Measurements from ENCODE around the gene LCN15. TPM values are rescaled to one million over a fixed set of nuclear protein-coding genes. Genes with fewer than 3 reads are reported as not detected.
A peak's percentile ranks its signal among the peaks of the same experiment; 100 is the strongest.
"Not testable (repeated sequence)": the region's sequence is repeated elsewhere in the genome, so short reads cannot be mapped to it uniquely, and the experiment has no call there.

Gene LCN15
- total RNA-seq, 1 experiment from 2014 or later, result not detected

GRCh38 chr9:136787690-136788400, 23.5 kb upstream of the LCN15 start:
- Mint-ChIP-seq H3K9me3 (ENCODE audit: low read depth, unreplicated experiment) (no peaks in the 10 kb centered on the region), H3K4me1 (ENCODE audit: low read depth, unreplicated experiment) (peaks cover 48% of the 10 kb centered on the region), H3K36me3 (ENCODE audit: insufficient read depth, unreplicated experiment) (peaks cover 24% of the 10 kb centered on the region), H3K4me3 (ENCODE audit: low read depth, unreplicated experiment) (peak overlapping the region; percentile 43), H3K27me3 (ENCODE audit: unreplicated experiment) (no peaks in the 10 kb centered on the region), H3K27ac (ENCODE audit: unreplicated experiment) (no peak overlapping the region)
- BruUV-seq (replicated peaks), result no TSS peak
- CTCF ChIA-PET, result interaction anchor here (0.7 to 1.6 kb wide), 2 partner anchors 280 to 431 kb away, joined by 3 read pairs; no protein-coding TSS in a partner anchor
- intact Hi-C loops (cut with micrococcal nuclease; ENCODE audit: unreplicated experiment), result loop anchor here (2.0 kb wide), 1 partner anchor 247 kb away; no protein-coding TSS in a partner anchor
- TF ChIP-seq, protein P1, sequence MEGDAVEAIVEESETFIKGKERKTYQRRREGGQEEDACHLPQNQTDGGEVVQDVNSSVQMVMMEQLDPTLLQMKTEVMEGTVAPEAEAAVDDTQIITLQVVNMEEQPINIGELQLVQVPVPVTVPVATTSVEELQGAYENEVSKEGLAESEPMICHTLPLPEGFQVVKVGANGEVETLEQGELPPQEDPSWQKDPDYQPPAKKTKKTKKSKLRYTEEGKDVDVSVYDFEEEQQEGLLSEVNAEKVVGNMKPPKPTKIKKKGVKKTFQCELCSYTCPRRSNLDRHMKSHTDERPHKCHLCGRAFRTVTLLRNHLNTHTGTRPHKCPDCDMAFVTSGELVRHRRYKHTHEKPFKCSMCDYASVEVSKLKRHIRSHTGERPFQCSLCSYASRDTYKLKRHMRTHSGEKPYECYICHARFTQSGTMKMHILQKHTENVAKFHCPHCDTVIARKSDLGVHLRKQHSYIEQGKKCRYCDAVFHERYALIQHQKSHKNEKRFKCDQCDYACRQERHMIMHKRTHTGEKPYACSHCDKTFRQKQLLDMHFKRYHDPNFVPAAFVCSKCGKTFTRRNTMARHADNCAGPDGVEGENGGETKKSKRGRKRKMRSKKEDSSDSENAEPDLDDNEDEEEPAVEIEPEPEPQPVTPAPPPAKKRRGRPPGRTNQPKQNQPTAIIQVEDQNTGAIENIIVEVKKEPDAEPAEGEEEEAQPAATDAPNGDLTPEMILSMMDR (IDR thresholded peaks at IDR 0.05; ENCODE audit: unreplicated experiment), result peak; percentile 74
- DNase-seq, result peak; percentile 52

- BruUV-seq (replicated peaks); H3K9me3 Mint-ChIP-seq (ENCODE audit: low read depth, unreplicated experiment); H3K27me3 Mint-ChIP-seq (ENCODE audit: unreplicated experiment); H3K4me3 Mint-ChIP-seq (ENCODE audit: low read depth, unreplicated experiment); H3K27ac Mint-ChIP-seq (ENCODE audit: unreplicated experiment); CTCF ChIA-PET; DNase-seq: not testable (repeated sequence)
- peaks cover 48% of the 10 kb centered on the region for H3K4me1 Mint-ChIP-seq (ENCODE audit: low read depth, unreplicated experiment)
- intact Hi-C loops (cut with micrococcal nuclease; ENCODE audit: unreplicated experiment), result loop anchor here (2.0 kb wide), 1 partner anchor 248 kb away; no protein-coding TSS in a partner anchor
- H3K36me3 Mint-ChIP-seq (ENCODE audit: insufficient read depth, unreplicated experiment), result peaks cover 20% of the 10 kb centered on the region
Measured at GRCh38 chr9:136786983-136787382, 22.7 kb upstream of the LCN15 start.

DNA sequence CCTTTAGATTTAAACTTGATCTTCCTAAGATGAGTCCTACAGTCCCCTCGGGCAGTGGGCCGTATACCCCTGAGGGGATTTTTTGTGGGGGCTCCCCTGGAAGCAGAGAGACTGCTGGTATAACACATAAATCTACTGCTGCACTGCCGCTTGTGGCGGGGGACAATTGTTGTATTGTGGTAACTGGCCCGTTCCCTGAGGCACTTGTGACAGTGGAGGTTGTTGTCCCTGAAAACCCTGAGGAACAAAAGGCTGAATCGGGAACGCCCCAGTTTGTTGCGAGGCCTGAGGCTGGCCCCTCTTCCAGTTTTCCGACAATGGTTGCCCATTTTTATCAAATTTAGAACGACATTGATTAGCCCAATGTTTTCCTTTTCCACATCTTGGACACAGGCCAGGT, 22.1 kb upstream of the LCN15 start:
- H3K27ac Mint-ChIP-seq (ENCODE audit: unreplicated experiment), result no peak overlapping the region
- intact Hi-C loops (cut with micrococcal nuclease; ENCODE audit: unreplicated experiment), result loop anchor here (2.0 kb wide), 1 partner anchor 248 kb away; no protein-coding TSS in a partner anchor
- H3K36me3 Mint-ChIP-seq (ENCODE audit: insufficient read depth, unreplicated experiment), result peaks cover 15% of the 10 kb centered on the region
- no peak overlapping the region for H3K4me3 Mint-ChIP-seq (ENCODE audit: low read depth, unreplicated experiment)
- CTCF ChIA-PET, result no interaction called here
- no TSS peak for BruUV-seq (replicated peaks)
- no peaks in the 10 kb centered on the region for H3K9me3 Mint-ChIP-seq (ENCODE audit: low read depth, unreplicated experiment)
- TF ChIP-seq, protein P1 (IDR thresholded peaks at IDR 0.05; ENCODE audit: unreplicated experiment), result no peak
- DNase-seq, result no peak
- peaks cover 5% of the 10 kb centered on the region for H3K27me3 Mint-ChIP-seq (ENCODE audit: unreplicated experiment)
- peaks cover 48% of the 10 kb centered on the region for H3K4me1 Mint-ChIP-seq (ENCODE audit: low read depth, unreplicated experiment)

DNA sequence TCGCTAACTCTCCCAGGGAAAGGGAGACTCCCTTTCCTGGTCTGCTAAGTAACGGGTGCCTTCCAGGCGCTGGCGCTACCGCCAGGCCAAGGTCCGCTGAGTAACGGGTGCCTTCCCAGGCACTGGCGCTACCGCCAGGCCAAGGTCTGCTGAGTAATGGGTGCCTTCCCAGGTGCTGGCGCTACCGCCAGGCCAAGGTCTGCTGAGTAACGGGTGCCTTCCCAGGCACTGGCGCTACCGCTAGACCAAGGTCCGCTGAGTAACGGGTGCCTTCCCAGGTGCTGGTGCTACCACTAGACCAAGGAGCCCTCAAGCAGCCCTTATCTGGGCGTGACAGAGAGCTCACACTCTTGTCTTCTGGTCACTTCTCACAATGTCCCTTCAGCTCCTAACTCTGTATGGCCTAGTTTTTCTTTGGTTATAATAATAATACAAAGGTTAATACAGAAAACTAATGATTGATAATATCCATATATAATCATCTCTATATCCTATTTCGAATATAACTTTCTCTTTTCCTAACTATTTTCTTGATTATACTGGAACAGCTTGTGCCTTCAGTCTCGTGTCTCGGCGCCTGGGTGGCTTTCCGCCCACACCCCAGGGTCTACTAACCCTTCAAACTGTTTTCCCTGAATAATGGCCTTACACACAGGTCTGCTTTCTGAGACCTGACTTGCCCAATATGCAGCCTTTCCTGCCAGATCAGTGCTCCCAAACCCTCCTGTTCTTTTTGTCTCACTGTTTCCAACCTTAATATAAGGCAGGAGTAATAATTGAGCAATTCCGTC, 21.4 kb upstream of the LCN15 start:
- intact Hi-C loops (cut with micrococcal nuclease; ENCODE audit: unreplicated experiment), result loop anchor here (2.0 kb wide), 1 partner anchor 249 kb away; no protein-coding TSS in a partner anchor
- Mint-ChIP-seq H3K4me1 (ENCODE audit: low read depth, unreplicated experiment) (peaks cover 48% of the 10 kb centered on the region), H3K4me3 (ENCODE audit: low read depth, unreplicated experiment) (peak overlapping the region; percentile 17), H3K27me3 (ENCODE audit: unreplicated experiment) (peaks cover 12% of the 10 kb centered on the region)
- H3K27ac Mint-ChIP-seq (ENCODE audit: unreplicated experiment); H3K36me3 Mint-ChIP-seq (ENCODE audit: insufficient read depth, unreplicated experiment); H3K9me3 Mint-ChIP-seq (ENCODE audit: low read depth, unreplicated experiment); BruUV-seq (replicated peaks): not testable (repeated sequence)
- peak; percentile 42 for DNase-seq
- CTCF ChIA-PET, result interaction anchor here (0.7 kb wide), 1 partner anchor 96 kb away, joined by 3 read pairs; no protein-coding TSS in a partner anchor

GRCh38 chr9:136784997-136785361, 20.7 kb upstream of the LCN15 start:
- intact Hi-C loops (cut with micrococcal nuclease; ENCODE audit: unreplicated experiment), result no loop called here
- Mint-ChIP-seq H3K27ac (ENCODE audit: unreplicated experiment) (no peak overlapping the region), H3K4me1 (ENCODE audit: low read depth, unreplicated experiment) (peaks cover 48% of the 10 kb centered on the region), H3K4me3 (ENCODE audit: low read depth, unreplicated experiment) (peak overlapping the region; percentile 17), H3K9me3 (ENCODE audit: low read depth, unreplicated experiment) (no peaks in the 10 kb centered on the region), H3K27me3 (ENCODE audit: unreplicated experiment) (peaks cover 20% of the 10 kb centered on the region), H3K36me3 (ENCODE audit: insufficient read depth, unreplicated experiment) (peaks cover 6% of the 10 kb centered on the region)
- peak; percentile 27 for DNase-seq
- TF ChIP-seq, protein P1 (IDR thresholded peaks at IDR 0.05; ENCODE audit: unreplicated experiment), result no peak
- BruUV-seq (replicated peaks), result no TSS peak
- CTCF ChIA-PET, result no interaction called here
